Measurements from ENCODE around the gene PSMD1.
A peak's percentile ranks its signal among the peaks of the same experiment; 100 is the strongest.

GRCh38 chr2:231191896-231192872 lies 135.5 kb downstream of the PSMD1 start:
- no peak for TF ChIP-seq POLR2A (IDR thresholded peaks at IDR 0.05; ENCODE audit: low read depth)
- TF ChIP-seq CTCF (IDR thresholded peaks at IDR 0.05), result peak; percentile 69 to 83 (median 82)
- TF ChIP-seq EP300 (IDR thresholded peaks at IDR 0.05), result peak; percentile 67
- peak; percentile 57 to 72 for TF ChIP-seq POLR2AphosphoS5 (IDR thresholded peaks at IDR 0.05)

Measured in esophagus muscularis mucosa (tissue), 4 donors.